G401 (cell line): Measurements from ENCODE around the gene DENND2C. TPM values are rescaled to one million over a fixed set of nuclear protein-coding genes. Genes with fewer than 3 reads are reported as not detected.

ENCODE experiments used
- DNase-seq: peaks from one replicate; pipeline ENCODE4 v3.0.0-alpha.2; 2015; ENCODE audit warnings: low spot score
- in situ Hi-C: cut with HindIII; loops from 2 replicates; pipeline ENCODE4 v1.10.0; 2016; ENCODE audit warnings: low sequenced_read_pairs, mixed read lengths
- total RNA-seq: library from RNA; depleted of rRNA; stranded (reverse); fragments of >200 nt; shearing (Covaris generic); gene quantifications from 2 replicates; pipeline ENCODE4 v1.2.3, GENCODE V29; 2014; rRNA removed

The DENND2C gene, protein sequence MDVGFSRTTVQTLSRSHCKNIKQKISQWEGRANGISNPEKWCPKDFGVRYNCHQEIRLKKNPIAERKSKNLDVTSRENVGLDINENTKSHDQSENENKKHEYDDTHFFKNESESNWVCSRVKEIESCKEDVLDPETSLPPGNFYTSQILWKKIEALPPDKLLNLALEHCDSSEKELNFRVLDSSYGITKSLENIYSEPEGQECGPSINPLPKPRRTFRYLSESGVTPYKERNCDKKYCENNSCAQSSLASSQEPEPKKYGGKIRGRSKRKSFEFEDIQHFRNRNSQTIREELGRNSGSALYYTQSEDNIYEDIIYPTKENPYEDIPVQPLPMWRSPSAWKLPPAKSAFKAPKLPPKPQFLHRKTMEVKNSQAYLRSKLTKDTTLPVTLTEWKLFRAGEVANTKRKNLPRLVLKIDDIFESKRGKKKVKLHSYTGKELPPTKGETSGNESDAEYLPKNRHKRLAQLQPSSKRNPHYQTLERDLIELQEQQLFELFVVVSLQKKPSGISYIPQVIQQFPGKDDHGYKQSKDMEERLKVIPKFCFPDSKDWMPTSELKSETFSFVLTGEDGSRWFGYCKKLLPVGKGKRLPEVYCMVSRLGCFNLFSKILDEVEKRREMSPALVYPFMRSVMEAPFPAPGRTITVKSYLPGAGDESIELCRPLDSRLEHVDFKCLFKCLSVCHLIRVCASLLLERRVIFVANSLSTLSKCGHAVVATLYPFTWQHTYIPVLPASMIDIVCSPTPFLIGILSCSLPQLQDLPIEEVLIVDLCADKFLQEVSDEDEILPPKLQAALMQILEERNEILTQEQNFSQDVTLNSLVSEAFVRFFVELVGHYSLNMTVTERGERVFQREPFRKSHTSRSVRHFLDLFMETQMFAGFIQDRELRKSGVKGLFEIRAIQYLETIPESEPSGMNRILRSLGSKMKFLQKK
- total RNA-seq = 0.49 and 5.0 TPM in 2 replicates

DNA sequence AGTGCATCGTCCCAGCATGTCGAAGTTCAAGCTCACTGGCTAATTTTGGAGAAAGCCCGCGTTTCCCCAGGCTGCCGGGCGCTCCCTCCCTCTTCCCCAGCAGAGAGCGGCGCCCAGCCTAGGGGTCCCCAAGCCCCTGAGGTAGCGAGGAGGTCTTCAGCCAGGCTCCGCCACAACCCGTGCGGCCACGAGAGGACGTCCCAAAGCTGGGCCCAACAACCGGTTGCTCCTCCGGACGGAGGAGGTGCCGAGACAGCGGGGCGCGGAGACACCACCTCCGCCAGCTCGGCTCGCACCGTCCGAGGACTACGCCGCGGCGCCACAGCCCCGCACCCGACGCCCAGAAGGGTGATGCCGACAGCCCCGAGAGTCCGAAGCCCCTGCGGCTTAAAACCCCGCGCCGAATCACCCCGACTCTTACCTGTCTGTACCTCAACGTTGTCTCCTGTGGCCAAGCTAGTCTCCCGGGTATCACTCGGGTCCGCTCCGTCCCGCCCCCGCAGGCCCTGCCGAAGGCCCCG is at the start of gene DENND2C:
Gene DENND2C (minus strand): TSS at position 488 of the 521 bp plus-strand sequence. CDS start 44,065 bp downstream, outside the sequence.
- no peak for DNase-seq
- in situ Hi-C loops = no loop called here

DNA sequence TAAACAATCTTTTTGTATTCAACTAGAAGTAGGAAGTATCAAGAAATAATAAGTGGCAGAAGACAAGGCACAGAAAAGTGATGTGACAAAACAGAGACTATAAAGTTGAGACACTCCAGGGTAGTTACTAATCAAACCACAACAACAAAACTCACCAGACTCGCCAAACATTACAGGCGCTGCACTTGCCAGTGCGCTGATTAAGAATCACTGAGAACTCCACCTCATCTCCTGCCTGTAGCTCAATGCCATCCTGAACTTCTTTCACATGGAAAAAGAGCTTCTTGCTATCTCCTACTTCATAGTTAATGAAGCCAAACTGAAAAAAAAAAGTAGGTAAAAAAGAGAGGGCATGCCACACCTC is 49.6 kb upstream of the DENND2C start:
- no peak for DNase-seq
- in situ Hi-C loops = no loop called here

DNA sequence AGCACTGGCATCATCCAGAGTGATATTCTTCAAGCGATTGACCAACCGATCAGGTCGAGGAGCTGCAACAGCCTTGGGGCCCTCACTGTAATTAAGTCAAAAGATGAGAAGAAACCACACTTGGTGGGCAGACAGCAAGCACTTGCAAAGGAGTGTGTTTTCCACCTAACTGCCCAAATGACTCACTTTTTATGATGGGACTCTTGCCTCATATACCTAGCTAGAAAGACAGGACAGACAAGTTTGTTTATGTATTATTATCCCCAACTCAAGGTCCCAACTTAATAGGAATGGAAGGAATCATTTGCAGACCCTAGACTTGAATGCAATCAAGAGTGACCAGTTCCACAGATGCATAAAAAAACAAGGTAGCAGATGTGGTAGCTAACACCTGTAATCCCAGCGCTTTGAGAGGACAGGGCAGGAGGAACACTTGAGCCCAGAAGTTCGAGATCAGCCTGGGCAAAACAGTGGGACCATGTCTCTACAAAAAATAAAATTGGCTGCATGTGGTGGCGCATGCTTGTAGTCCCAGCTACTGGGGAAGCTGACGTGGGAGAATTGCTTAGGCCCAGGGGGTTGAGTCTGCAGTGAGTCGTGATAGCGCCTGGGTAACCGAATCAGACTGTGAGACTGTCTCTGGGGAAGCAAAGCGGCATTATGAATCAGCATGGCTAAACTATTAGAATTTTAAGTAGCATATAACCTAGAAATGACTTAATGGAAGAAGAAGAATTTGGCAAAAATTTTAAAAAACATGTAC is 49.0 kb upstream of the DENND2C start:
- DNase-seq = no peak
- in situ Hi-C loops = no loop called here

DNA sequence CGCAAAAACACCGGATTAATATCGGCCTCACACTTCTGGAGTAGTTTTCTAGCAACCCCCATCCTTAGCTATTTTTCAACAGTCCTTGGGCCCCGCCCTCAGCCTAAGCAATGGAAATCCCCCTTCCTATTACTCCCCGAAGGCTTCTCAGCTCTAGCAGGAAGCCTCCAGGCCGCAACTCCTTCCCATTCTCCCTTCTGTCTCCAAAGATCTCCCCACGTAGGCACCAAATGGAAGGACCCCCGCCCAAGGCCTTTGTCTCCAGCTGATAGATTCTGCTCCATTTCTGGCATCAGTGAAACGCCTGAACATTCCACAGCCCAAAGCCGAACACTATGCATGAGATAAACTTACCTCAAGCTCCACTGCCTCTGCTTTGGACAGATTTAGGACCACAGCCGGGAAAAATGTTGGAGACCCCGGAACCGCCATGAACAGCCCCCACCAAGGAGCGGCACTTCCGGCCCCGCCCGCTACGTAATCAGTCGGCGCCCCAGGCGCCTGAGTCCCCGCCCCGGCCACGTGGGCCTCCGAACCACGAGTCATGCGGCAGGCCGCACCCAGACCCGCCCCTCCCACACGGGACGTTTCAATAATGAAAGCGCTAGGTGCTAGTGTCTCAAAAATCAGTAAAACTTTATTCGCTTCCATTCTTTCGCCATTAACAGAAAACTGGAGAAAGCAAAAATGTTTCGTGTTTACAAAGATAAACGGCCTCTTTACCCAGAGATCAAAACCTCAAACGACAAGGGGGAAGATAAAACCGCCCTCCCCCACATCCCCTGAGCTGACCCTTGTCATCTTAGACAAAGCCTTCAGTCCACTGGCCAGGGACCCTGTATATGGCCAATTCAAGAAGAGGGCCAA is 46.7 kb upstream of the DENND2C start, which contains the start of gene NRAS:
Gene NRAS (minus strand): TSS at position 468 of the 867 bp plus-strand sequence. CDS start 611 bp downstream, outside the sequence.
- in situ Hi-C loops = no loop called here
- DNase-seq = peak; percentile 78

DNA sequence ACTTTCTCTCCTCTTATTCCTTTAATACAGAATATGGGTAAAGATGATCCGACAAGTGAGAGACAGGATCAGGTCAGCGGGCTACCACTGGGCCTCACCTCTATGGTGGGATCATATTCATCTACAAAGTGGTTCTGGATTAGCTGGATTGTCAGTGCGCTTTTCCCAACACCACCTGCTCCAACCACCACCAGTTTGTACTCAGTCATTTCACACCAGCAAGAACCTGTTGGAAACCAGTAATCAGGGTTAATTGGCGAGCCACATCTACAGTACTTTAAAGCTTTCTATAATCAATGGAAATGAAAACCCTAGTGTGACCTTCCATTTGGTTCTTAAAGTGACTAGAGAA is 46.1 kb upstream of the DENND2C start:
- DNase-seq = peak; percentile 10
- in situ Hi-C loops = no loop called here

DNA sequence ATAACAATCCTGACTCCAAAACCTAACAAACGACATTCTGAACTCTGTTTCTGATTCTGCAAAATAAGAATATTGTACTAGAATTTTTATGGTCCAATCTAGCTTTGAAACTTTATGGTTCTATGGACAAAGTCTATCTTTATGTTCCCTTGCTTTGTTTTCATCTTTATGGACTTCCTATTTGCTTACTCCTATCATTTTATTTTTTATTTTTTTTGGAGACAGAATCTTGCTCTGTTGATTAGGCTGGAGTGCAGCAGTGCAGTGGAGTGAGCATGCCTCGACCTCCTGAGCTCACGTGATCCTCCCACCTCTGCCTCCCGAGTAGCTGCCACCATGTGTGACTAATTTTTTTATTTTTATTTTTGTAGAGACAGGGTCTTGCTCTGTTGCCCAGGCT is 43.1 kb upstream of the DENND2C start:
- in situ Hi-C loops = no loop called here
- DNase-seq = no peak

DNA sequence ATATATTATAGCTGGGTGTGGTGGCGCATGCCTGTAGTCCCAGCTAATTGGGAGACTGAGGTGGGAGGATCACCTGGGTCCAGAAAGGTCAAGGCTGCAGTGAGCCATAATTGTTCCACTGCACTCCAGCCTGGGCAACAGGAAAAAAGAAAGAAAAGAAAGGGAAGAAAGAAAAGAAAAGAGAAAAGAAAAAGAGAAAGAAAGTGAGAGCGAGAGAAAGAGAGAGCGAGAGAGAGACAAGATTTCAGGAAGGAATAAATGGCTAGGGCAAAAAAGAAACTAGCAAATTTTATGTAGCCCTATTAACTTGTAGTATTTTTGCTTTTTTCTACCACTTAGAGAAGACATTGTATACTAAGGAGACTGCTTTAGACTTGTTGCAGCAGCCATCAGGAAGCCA is 40.5 kb upstream of the DENND2C start:
- in situ Hi-C loops = no loop called here
- no peak for DNase-seq

DNA sequence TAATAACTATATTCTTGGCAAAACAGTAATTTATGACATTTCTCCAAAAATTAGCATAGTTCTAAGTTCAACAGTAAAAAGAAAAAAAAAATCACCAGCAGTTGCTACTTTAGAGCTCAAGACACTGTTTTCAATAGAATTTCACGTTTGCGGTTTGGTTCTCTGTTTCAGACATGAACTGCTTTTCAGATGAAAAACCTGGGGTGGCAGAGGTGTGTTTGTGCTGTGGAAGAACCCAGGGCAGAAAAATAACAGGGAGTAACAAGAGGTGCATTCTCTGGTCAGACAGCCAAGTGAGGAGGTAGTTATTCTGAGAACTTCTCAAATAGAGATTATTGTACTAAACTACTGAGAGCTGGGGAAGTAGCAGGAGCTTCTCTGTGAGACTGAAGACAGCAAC is 37.8 kb upstream of the DENND2C start:
- DNase-seq = no peak
- in situ Hi-C loops = no loop called here

DNA sequence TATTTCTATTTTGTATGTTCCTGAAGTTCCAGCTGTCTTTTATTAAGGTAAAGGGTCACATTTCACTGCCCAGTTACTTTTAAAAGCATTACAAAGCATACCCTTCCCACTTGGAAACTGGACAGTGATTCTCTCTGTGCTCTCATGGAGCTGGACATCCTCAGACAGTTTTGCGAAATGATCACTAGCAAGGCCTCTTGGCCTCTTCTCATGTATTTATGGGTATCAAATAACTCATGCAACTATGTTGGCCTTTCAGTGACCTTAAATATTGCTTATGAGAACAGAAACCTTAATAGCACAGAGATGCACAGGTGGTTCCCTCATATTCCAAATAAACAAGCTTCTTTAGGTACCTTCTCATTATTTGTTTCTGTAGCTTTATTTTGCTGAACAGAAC is 33.4 kb upstream of the DENND2C start:
- DNase-seq = no peak
- in situ Hi-C loops = no loop called here

DNA sequence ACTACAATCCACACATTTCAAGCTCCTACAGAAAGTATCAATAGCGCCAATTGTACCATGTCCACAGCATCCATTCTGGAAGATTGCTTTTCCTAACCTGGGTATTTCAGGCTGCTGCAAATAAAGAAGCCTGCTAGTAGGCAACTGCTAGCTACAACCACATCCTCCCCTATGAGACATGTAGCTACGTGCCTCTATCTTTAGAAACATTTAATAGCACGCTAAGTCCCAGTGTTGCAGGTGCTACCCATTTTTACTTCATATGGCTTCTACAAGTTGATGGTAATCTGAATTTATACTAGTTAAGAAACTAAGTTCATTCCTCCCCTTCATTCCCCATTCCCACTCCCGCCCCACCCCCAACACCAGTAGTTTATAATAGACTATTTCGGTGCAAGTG is 32.9 kb upstream of the DENND2C start:
- in situ Hi-C loops = no loop called here
- DNase-seq = no peak

DNA sequence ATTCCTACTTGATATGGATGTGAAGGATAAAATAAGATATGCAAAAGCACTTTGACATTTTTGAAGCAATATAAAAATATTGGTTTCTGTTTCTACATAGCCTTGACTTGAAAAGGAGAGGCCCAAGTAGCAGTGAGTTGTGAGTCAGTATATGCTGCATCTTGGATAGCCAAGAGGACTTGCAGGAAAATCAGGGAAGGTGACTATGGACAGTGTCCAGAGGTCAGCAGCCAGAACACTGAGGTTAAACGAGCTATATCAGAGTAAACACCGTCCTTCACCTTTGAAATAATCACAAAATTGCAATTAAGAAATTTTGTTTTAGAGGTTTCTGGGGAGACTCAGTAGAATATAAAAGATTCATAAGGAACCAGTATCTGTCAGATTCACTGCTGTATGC is 32.1 kb upstream of the DENND2C start:
- in situ Hi-C loops = no loop called here
- no peak for DNase-seq

DNA sequence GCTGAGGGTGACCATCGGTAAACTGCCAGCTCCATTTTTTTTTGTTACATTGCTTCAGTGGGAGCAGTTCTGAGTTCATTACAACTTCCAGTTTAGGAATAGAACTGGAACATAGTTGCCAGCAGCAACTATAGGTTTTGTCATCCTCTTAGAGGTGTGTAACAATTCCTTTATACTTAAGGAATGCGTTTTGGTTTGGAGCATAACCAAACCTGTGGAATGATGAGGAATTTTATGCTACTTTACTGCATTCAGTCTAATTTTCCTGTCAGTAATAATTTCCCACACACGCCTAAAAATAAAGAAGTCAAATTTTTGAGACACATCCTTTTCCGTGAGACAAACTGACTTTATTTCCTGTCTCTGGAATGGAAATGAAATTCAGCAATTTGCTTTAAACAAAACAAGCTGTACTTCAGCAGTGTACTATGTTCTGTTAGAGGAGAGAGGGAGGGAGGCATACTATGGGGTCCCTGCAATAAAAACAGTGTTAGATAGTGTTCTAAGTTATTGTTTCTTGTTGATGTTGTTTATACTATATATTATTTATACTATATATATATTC is 30.3 kb upstream of the DENND2C start:
- no peak for DNase-seq
- in situ Hi-C loops = no loop called here

DNA sequence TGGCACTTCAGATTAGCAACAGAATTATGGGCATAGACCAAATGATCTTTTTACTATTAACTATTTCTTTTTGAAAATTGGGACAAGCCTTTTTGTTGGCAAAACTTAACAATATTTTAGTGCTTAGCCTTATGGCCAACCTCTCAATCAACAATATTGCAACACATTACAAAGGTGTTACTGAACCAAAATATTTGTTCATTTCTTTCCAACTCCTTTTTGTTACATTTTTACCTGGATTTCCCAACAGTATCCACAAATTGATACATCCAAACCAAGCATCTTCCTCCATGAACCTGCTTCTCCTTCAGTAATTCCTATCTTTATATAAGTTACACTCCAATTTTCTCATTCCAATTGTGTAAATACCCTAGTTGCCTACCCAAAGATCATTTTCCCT is 27.0 kb upstream of the DENND2C start:
- DNase-seq = no peak
- in situ Hi-C loops = no loop called here

DNA sequence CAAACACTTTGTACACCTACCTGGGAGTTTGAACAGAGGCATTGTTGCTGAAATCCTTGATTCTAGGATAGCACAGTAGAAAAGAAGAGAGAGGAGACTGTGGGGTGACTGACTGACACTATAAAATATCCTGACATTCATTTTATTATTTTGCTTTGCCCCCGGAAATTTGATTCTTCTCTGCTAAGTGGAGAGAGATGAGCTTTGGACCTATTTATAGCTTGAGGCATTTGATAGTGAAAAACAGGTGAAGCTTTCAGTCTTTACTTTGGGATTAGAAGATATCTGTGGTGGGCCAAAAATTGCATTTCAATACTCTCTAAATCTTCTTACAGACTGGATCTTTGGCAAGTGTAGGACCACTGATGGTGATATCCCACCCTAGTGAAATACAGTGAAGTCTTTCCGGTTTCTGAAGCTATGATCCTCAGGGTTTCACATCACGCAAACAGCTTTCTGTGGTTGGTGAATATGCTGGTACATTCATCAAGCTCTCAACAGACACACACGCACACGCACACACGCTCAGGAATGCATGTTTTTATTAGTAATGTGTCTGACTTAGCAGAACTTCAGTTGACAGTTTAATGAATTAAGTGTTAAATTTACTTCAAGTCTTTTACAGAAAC is 25.7 kb upstream of the DENND2C start, which contains the start of gene AMPD1:
Gene AMPD1 (minus strand): TSS at position 117 of the 629 bp plus-strand sequence. CDS start 75 bp downstream, at position 42.
- DNase-seq = no peak

DNA sequence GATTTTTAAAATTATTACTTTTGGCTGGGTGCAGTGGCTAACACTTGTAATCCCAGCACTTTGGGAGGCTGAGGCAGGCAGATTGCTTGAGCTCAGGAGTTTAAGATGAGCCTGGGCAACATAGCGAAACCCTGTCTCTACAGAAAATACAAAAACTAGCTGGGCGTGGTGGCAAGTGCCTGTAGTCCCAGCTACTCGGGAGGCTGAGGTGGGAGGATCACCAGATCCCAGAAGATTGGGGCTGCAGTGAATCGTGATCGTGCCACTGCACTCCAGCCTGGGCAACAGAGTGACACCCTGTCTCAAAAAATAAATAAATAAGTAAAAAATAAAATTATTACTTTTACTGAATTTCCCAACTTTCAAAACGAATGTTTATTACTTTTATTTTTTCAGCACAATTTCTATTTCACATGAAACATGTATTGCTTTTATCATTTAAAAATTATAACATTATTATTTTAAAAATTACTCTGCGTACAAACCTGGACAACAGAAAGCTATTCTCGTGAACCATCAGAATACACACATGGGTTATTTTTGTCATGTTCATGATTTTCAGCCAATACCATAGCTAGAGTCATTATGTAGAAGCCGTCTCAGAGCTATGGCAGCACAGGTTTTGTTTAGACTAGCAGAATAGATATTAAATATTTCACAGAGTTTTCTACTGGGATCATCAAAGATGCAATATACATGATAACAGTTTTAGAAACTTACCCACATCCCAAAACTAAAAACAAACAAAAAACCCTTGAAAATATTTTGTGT is 24.9 kb upstream of the DENND2C start:
- no peak for DNase-seq
- in situ Hi-C loops = no loop called here

More for the DNA sequence above, 25.7 kb upstream of the DENND2C start, which contains the start of gene AMPD1:
- in situ Hi-C loops = no loop called here

DNA sequence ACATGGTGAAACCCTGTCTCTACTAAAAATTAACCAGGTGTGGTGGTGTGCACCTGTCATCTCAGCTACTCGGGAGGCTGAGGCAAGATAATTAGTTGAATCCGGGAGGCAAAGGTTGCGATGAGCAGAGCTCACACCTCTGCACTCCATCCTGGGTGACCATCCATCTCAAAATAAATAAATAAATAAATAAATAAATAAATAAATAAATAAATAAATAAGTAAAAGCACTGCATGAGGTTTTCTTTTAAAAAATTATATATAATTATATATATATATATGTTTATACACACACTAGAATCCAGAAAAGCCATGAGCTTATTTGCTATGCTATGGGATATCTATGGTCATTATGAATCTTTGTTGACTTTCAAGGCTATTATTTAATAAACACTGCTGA is 23.1 kb upstream of the DENND2C start:
- in situ Hi-C loops = no loop called here

DNA sequence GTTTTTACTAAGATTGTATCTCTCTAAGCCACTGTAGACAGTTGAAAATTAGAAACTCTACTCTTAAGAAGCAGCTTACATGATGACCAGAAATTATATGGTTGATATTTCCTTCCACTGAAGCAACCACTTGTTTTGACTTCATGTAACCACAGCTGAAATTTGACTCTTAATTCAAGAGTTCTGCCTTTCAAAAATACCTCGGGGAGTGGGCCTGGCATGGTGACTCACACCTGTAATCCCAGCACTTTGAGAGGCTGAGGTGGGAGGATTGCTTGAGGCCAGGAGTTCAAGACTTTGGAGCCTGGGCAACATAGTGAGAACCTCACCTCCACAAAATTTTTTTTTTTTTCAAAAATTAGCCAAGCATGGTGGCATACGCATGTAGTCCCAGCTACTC is 21.2 kb upstream of the DENND2C start:
- in situ Hi-C loops = no loop called here
- no peak for DNase-seq

More for the DNA sequence above, 23.1 kb upstream of the DENND2C start:
- no peak for DNase-seq
